RWPE1 (cell line): ENCODE results near the gene CTPS1.

ENCODE experiments used
- CTCF ChIA-PET: fragments of 350-600 bp; sonication (Branson Sonifier 250); formaldehyde crosslinking; extraction: SDS; loops from one replicate; lab custom pipeline; 2021; lab: Yijun Ruan, JAX
- POLR2A ChIA-PET: fragments of 400-600 bp; formaldehyde crosslinking; extraction: SDS; loops from one replicate; lab custom pipeline; 2020; ENCODE audit warnings: antibody characterized with exemption; ENCODE audit not compliant: low non-redundant PET; lab: Yijun Ruan, JAX
- DNase-seq: peaks from one replicate; pipeline ENCODE4 v3.0.0; 2012; ENCODE audit warnings: low spot score
- H3K27ac ChIP-seq: fragments of 450-650 bp; 2 replicates; pipeline ENCODE4 v1.5.1; 2017
- TF ChIP-seq, protein P1 (sequence below): fragments of 450-650 bp; conservative IDR thresholded peaks from 2 replicates; pipeline ENCODE4 v1.5.1; 2017; ENCODE audit warnings: low read depth, mild to moderate bottlenecking

The CTPS1 gene

GRCh38 chr1:41053316-41053715 lies 73.8 kb downstream of the CTPS1 start:
- ChIA-PET POLR2A (no interaction called here), CTCF (interaction anchor here (0.7 kb wide), 1 partner anchor 9 kb away, joined by 3 read pairs; no protein-coding TSS in a partner anchor)
- TF ChIP-seq, protein P1, sequence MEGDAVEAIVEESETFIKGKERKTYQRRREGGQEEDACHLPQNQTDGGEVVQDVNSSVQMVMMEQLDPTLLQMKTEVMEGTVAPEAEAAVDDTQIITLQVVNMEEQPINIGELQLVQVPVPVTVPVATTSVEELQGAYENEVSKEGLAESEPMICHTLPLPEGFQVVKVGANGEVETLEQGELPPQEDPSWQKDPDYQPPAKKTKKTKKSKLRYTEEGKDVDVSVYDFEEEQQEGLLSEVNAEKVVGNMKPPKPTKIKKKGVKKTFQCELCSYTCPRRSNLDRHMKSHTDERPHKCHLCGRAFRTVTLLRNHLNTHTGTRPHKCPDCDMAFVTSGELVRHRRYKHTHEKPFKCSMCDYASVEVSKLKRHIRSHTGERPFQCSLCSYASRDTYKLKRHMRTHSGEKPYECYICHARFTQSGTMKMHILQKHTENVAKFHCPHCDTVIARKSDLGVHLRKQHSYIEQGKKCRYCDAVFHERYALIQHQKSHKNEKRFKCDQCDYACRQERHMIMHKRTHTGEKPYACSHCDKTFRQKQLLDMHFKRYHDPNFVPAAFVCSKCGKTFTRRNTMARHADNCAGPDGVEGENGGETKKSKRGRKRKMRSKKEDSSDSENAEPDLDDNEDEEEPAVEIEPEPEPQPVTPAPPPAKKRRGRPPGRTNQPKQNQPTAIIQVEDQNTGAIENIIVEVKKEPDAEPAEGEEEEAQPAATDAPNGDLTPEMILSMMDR: no peak
- H3K27ac ChIP-seq: no peak overlapping the region
- DNase-seq: no peak

DNA sequence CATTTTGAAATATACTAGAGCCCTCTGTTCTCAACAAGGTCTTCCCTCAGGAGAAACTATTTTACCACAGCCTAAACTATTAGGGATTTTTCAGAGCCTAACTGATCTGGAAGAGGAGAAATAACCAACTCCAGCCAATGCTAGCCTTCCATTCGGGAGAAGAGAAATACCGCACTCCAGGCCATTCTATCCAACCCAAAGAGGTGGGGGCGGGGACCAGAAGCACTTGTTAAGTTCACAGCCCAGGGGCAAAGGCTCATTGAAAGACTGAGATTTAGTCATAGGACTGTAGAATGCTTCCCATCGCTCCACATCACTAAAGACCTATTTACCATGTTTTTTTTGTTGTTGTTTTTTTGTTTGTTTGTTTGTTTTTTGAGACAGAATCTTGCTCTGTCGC lies 77.4 kb downstream of the CTPS1 start:
- ChIA-PET POLR2A (no interaction called here), CTCF (no interaction called here)
- TF ChIP-seq, protein P1: no peak
- H3K27ac ChIP-seq: no peak overlapping the region
- no peak for DNase-seq
